NCI-H345 treated with DMSO at 0.1 percent for 48 hours (cell line): ENCODE results near the gene NHSL2.

Source experiments
- DNase-seq: peaks from one replicate; lab custom pipeline; 2025; ENCODE audit not compliant: unreplicated experiment; lab: John Stamatoyannopoulos, UW

Gene NHSL2

GRCh38 chrX:71989768-71990426 is 79.3 kb downstream of the NHSL2 start:
- no peak for DNase-seq

- DNase-seq, result no peak
Observed at GRCh38 chrX:71990518-71990917, 79.9 kb downstream of the NHSL2 start.

- no peak for DNase-seq
Observed at GRCh38 chrX:71991164-71991563, 80.5 kb downstream of the NHSL2 start.

- no peak for DNase-seq
Observed at GRCh38 chrX:71992711-71993110, 82.1 kb downstream of the NHSL2 start.

GRCh38 chrX:71993371-71993770 is 82.7 kb downstream of the NHSL2 start:
- no peak for DNase-seq

- no peak for DNase-seq
Observed at GRCh38 chrX:71994601-71995000, 84.0 kb downstream of the NHSL2 start.

- DNase-seq, result no peak
Observed at GRCh38 chrX:71995122-71995521, 84.5 kb downstream of the NHSL2 start.

GRCh38 chrX:71996136-71996535 is 85.5 kb downstream of the NHSL2 start:
- no peak for DNase-seq

- DNase-seq, result no peak
Observed at GRCh38 chrX:71996826-71997225, 86.2 kb downstream of the NHSL2 start.

GRCh38 chrX:71997320-71997719 is 86.7 kb downstream of the NHSL2 start:
- no peak for DNase-seq

GRCh38 chrX:71998836-71999509 is 88.3 kb downstream of the NHSL2 start:
- no peak for DNase-seq

- no peak for DNase-seq
Observed at GRCh38 chrX:71999535-71999934, 88.9 kb downstream of the NHSL2 start.

- DNase-seq, result no peak
Observed at GRCh38 chrX:72001471-72001870, 90.8 kb downstream of the NHSL2 start.

GRCh38 chrX:72001906-72002305 is 91.3 kb downstream of the NHSL2 start:
- no peak for DNase-seq

- DNase-seq, result no peak
Observed at GRCh38 chrX:72002875-72003274, 92.2 kb downstream of the NHSL2 start.

- DNase-seq, result no peak
Observed at GRCh38 chrX:72003811-72004750, 93.4 kb downstream of the NHSL2 start.

GRCh38 chrX:72005046-72005445 is 94.4 kb downstream of the NHSL2 start:
- no peak for DNase-seq

- DNase-seq, result no peak
Observed at GRCh38 chrX:72006461-72006860, 95.8 kb downstream of the NHSL2 start.

GRCh38 chrX:72009731-72010130 is 99.1 kb downstream of the NHSL2 start:
- no peak for DNase-seq

GRCh38 chrX:72011734-72012133 is 101.1 kb downstream of the NHSL2 start:
- DNase-seq, result no peak

GRCh38 chrX:72015383-72015782 is 104.7 kb downstream of the NHSL2 start:
- DNase-seq, result no peak
